IPS-NIHi7 (cell line): ENCODE results near the gene ARHGAP10.

Experiments
- DNase-seq: peaks from one replicate; pipeline ENCODE4 v3.0.0; 2012; ENCODE audit warnings: mixed read lengths; ENCODE audit errors: extremely low spot score

The ARHGAP10 gene

GRCh38 chr4:147950261-147950660 lies 218.4 kb downstream of the ARHGAP10 start:
- DNase-seq, result no peak

DNA sequence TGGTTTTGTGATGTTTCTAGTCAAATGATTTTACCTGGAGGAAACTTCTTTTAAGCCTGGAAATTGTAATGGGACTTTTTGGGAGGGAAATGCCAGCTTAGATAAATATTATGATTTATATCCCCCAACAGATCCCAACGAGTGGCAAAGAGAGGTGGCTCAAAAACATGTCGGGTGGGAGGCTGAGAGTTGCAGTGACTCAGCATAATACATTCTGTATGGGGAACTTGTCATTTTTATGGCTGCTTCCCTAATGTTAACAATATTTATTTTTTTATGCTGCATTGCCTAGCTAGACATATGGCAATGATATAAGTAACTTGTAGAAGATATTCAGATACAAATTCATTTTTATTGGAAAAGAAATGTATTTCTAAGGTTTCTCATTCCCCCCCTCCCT lies 219.0 kb downstream of the ARHGAP10 start:
- DNase-seq, result no peak

DNA sequence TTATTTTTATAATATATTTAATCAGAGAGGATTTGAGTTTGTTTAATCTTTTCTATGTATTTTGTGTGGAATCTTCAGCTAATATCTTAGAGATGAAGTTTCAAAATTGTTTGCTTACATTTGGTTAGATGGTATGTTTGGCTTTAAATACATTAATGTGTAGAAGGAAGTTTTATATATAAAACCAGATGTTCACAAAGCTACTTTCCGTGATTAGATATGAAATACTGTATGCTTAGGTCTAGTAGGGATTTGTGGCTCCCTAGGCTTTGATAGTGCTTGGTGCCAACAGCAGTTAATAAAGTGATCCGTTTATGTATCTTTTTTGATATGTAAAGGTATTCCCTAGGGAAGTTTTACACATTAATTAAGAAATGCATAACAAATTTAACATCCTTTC lies 223.0 kb downstream of the ARHGAP10 start:
- DNase-seq, result no peak

- no peak for DNase-seq
Measured at GRCh38 chr4:147955827-147956558, 224.1 kb downstream of the ARHGAP10 start.

GRCh38 chr4:147957446-147957845 lies 225.6 kb downstream of the ARHGAP10 start:
- DNase-seq, result no peak

GRCh38 chr4:147958057-147958456 lies 226.2 kb downstream of the ARHGAP10 start:
- no peak for DNase-seq

DNA sequence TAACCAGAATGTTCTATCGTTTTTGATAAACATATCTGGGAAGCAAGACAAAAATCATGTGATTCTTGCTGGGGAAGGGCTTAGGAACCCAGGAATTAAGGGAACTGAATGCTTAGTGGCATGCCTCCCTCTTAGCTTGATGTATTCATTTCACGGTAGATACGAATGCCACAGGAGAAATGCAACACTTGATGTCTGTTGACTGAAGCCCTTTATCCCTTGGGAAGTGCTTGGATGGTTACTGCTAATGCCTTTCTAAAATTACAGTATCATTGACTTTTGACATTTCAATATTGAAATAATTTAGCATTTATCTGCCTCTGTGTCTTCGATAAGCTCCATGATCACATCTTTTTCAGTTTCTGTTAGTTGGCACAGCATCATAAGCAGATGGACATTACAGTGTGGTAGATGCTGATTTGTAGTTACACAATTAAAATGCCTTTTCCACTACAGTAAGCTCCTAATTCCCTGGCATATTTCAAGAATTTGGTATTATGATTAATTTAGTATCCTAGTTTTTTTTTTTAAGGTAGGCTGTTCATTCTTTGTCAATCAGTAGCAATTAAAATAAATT lies 226.7 kb downstream of the ARHGAP10 start:
- DNase-seq, result no peak

DNA sequence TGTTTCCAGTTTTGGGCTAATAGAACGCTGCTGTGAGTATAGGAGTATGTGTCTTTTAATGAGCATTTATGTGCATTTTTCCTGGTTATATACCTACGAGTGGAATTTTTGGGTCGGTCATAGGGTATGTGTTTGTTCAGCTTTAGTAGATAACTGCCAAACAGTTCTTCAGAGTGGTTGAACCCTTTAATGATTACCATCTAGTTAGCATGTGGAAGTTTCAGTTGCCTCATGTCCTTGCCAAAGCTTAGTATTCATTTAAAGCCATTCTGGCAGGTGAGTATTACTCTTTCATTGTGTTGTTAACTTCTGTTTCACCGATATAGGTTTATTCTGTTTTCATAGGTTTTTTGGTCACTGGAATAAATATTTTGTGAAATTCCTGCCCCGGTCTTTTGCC lies 229.1 kb downstream of the ARHGAP10 start:
- DNase-seq, result no peak

DNA sequence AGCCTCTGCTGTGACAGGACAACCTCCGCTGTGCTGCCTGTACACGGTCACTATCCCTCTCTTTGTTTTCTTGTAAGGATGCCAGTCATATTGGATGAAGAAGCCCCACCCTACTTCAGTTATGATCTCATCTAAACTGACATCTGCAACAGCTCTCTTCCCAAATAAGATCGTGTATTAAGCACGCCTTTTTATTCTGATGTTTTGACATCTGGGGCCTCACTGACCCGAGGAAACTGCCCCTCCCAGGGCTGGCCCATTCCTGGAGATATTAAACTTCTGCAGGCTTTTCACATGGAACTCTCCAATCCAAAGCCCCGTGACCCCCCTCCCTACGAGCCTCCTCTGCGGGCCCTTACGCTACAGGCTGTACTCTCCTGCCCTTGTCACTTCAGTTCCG lies 232.0 kb downstream of the ARHGAP10 start:
- no peak for DNase-seq

DNA sequence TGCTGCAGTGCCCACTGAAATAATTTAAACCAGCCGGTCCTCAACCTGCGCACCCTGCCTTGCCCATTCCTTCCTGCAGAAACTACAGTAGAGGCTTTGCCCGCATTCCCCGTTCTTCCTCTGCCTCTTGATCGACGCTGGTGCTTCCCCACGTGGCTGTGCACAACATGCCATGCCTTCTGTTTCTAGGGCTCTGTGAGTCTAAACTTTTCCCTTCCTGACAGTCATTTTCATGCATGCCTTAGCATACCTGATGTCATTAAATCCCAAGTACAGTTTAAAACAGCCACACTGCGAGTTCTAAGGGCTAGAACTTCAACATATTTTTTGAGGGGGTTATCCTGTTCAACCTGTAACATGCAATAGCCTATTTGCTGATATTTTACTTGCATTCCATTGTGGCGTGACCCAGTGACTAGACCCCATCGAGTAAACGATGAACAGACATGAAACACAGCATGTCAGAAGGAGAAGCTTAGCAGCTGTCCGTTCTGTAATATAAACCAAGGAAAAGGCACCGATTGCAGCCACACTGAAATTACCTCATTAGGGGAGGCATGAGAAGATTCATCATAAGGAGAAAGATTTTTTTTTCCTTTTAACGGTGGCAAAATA lies 232.5 kb downstream of the ARHGAP10 start:
- DNase-seq, result no peak

DNA sequence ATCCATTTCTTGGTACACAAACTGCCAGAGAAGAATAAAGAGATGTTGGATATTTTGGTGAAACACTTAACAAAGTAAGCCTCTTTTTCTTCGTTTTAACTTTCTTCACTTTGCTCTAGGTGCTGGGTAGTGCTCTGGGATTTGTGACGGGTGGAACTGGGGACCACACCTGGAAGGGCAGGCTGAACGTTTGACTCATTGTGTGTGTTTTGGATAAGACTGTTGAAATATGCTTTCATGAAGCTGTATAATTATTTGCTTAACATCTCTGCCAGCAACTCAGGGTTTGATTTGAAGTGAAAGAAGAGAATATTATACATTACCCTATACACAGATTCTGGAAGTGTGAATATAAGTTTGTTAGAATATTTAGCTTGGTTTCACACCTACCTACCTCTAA lies 233.2 kb downstream of the ARHGAP10 start:
- DNase-seq, result no peak

DNA sequence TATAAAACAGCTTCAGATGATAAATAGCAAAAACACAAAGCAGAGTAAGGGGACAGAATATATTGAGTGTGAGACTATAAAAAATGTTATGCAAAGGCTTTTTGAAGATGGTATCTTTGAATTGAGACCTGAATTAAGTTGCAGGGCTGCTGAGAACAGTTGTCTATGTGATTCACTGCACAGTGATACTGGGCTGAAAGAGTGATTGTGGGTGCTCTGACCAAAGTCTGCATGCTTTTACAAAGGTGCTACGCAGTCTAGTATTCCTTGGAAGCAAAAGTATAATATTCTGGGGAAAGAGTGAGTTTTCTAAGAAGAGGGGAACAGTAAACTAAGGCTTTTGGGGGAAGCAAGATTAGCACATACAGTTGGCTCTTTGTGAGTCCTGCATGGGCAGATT lies 234.0 kb downstream of the ARHGAP10 start:
- DNase-seq, result no peak

DNA sequence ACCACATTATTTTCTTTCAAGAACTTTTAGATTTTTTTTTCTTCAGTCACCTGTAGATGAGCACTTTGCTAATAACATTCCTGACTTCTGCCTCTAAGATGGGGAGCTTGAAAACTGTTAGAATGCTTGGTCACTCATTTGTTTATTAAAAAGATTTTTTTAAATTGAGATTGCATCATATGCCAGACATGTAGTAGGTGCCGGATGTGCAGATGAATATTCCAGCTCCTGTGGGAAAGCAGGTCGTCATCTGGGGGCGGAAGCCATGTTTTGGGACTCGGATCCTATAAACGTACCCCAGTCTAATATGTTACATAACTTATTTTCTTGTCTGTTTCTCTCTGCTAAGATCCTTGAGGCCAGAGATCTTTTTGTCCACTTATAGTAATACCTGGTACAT lies 236.8 kb downstream of the ARHGAP10 start:
- DNase-seq, result no peak

DNA sequence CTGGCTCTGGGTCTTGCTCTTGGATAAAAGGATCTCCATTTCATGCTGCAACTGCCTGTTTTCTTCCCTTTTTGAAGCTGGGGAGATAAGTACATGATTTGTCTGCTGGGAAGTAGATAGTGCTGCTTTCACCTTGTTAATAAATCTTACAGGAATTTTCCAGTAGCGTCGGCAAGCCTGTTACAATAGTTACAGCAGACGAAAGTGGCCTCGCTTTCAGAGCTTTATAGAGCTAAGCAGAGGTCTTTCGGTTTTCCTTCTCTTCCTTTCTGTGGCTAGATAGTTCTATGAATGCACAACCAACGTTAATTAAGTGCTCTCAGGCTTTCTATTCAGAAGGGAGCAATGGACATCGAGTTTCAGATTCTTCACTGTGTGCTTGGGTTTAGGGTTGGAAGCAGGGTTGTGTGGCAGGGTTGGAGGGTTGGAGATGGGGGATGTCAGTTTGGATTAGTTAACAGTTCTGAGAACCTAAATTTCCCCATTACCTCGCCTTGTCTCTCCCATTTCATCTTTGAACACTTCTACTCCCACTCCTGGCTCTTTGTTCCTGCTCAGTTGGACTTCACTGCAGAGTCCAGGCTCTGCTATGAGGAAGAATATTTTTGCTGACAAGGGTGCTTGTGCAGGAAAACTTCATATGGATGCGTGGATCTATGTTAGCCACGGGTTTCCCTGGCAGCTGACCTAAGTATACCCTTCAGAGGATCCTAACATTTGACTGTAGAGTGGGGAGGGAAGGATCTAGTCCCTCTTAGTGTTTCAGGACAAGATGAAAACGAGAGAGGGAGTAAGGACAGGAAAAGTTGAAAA lies 237.9 kb downstream of the ARHGAP10 start:
- no peak for DNase-seq

- DNase-seq, result no peak
Measured at GRCh38 chr4:147971116-147971515, 239.2 kb downstream of the ARHGAP10 start.

- no peak for DNase-seq
Measured at GRCh38 chr4:147975325-147975724, 243.4 kb downstream of the ARHGAP10 start.

DNA sequence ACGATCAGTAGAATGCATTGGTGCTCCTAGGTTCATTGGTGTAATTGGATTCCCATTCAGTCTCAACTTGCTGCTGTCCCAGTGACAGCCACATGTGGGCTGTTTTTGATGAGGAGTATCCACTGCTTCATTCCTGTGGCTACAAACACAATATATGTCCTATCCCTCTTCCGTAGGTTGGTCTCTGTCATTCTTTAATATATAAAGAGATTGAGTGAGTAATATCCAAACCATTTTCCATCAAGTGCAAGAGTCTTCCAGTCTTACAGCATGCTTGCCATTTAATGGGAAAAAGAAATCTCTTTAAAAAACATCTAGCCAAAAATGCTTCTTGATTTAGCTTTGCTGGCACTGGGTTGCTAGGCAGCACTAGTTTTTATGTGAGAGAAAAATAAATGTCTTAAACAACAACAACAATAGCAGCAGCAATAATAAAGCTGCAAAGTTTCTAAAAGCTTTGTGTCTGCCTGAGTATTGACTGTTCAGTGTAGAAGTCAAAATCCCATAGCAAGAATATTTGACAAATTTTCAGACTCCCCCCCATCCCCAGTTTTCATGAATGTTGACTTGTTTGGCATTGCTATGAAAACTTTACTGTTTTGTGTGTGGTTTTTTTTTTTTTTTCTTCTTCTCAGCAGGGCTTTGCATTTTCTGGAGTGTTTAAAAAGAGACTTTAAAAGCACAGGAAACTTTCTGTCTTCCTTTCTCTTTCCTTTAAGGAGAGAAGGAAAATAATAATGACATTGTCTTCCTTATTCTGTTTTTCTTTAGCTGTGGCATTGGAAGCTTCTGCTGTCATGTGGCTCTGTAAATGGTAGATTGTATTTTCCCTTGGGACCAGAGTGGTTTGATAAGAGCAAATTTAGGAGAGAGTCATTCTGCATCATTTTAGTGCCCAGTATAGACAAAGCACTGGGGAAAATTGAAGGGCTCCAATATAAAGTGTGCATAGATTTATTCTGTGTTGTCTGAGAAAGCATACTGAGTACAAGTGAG lies 244.3 kb downstream of the ARHGAP10 start:
- DNase-seq, result no peak

DNA sequence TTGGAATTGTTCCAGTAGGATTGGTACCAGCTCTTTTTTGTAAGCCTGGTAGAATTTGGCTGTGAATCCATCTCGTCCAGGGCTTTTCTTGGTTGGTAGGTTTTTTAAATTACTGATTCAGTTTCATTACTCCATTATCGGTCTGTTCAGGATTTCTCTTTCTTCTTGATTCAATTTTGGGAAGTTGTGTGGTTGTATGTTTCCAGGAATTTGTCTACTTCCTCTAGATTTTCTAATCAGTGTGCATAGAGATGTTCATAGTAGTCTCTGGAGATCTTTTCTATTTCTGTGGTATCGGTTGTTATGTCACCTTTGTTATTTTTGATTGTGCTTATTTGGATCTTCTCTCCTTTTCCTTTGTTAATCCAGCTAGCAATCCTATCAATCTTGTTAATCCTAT lies 248.7 kb downstream of the ARHGAP10 start:
- DNase-seq, result no peak

DNA sequence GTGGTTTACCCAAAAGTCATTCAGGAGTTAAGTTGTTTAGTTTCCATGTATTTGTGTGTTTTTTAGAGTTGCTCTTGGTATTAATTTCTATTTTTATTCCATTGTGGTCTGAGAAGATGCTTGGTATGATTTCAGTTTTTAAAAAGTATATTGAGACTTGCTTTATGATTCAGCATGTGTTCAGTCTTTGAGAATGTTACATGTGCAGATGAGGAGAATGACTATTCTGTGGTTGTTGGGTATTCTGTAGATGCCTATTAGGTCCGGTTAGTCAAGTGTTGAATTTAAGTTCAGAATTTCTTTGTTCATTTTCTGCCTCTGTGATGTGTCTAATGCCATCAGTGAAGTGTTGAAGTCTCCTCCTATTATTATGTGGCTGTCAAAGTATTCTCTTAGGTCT lies 249.4 kb downstream of the ARHGAP10 start:
- no peak for DNase-seq

GRCh38 chr4:147984065-147984777 lies 252.3 kb downstream of the ARHGAP10 start:
- DNase-seq, result peak; percentile 87

DNA sequence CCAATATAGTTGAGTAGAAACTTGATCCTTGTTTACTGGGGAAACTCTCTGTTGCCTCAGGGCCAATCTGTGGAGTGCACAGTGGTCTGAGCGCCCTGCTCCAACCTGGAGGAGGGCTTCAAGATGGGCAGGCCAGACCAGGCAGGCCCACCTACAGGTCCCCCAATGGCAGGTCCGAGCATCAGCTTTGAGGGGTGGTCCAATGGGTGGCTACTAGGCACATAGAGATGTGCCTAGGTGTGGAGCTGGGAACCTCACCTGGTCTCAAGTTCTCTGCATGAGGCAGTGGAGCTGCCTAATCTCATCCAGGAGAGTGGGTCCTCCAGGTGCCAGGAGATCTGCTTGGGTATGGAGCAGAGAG lies 252.9 kb downstream of the ARHGAP10 start:
- no peak for DNase-seq
